Right lobe of liver (tissue), 6 donors: ENCODE measurements around the gene UGDH. TPM values are rescaled to one million over a fixed set of nuclear protein-coding genes. Genes with fewer than 3 reads are reported as not detected.

Source experiments
- ATAC-seq, 4 donors: fragments of 200-7000 bp; cut with Tn5 transposase; one replicate each; pipeline ENCODE4 v1.9.1; 2020; ENCODE audit warnings: mild to moderate bottlenecking in 4 of 4, moderate library complexity in 4 of 4
- DNase-seq, 3 donors: peaks; one replicate each; pipeline ENCODE4 v3.0.0-alpha.2; 2020
- H3K27ac ChIP-seq, 3 donors: fragments of 200-600 bp; one replicate each; pipeline ENCODE4 v1.8.0; 2022
- H3K27me3 ChIP-seq, 2 donors: fragments of 200-600 bp; one replicate each; pipeline ENCODE4 v1.8.0; 2022
- H3K36me3 ChIP-seq, 4 donors: fragments of 200-600 bp; sonication (generic) in 1 of 4; one replicate each; pipeline versions ENCODE4 v1.5.1 to v1.8.0; 2017 to 2022; ENCODE audit warnings: control low read depth in 1 of 4
- H3K4me1 ChIP-seq, 4 donors: fragments of 200-600 bp; sonication (generic) in 1 of 4; one replicate each; pipeline versions ENCODE4 v1.5.1 to v1.8.0; 2017 to 2022; ENCODE audit warnings: control low read depth in 1 of 4
- H3K4me3 ChIP-seq, 3 donors: fragments of 200-600 bp; one replicate each; pipeline ENCODE4 v1.8.0; 2022
- H3K9me3 ChIP-seq, 4 donors: fragments of 200-600 bp; sonication (generic) in 1 of 4; one replicate each; pipeline versions ENCODE4 v1.5.1 to v1.8.0; 2017 to 2022; ENCODE audit warnings: control low read depth in 1 of 4
- CTCF ChIP-seq, 4 donors: fragments of 200-600 bp in 3 of 4; fragments of 450-650 bp in 1 of 4; IDR thresholded peaks; one replicate each; pipeline versions ENCODE4 v1.5.1 to v1.8.0; 2016 to 2022; ENCODE audit warnings: antibody characterized with exemption in 4 of 4, mild to moderate bottlenecking in 2 of 4
- POLR2A ChIP-seq: fragments of 450-650 bp; IDR thresholded peaks from one replicate; pipeline ENCODE4 v1.6.1; 2017; ENCODE audit warnings: antibody characterized with exemption, mild to moderate bottlenecking
- WGBS: methylation state at CpG from one replicate; pipeline ENCODE4 v1.1.6; 2018; ENCODE audit warnings: low coverage, low lambda C conversion rate; ENCODE audit not compliant: insufficient coverage; ENCODE audit errors: missing lambda C conversion rate; 5-methylcytosine and 5-hydroxymethylcytosine counted together
- intact Hi-C, 2 donors: fragments of 100-400 bp; cut with DNase I; formaldehyde crosslinking; loops; one replicate each; pipeline versions ENCODE4 v1.11.2 to v1.14.1; 2022
- total RNA-seq, 6 experiments: library from RNA; depleted of rRNA in 2 of 6; stranded (reverse); fragments of >200 nt in 2 of 6; fragmentation: NEBNext Ultra II Directional in 3 of 6; extraction: Animal tissue kit (Norgen Biotek cat#: 25700) in 3 of 6; gene quantifications; one replicate each; pipeline versions ENCODE4 v1.1.0 to v1.2.4, GENCODE V29; 2016 to 2023
- donor health status: DM: no; HTN: yes; CAD: no.
- donor health status: DM: no; HTN: no; CAD: no.
- donor health status: DM: no; HTN: no; CAD: no.
- donor health status: DM: no; HTN: yes; CAD: no.
- donor health status: DM: no; HTN: yes; CAD: no.

The UGDH gene
- total RNA-seq, 6 experiments from 2014 or later, result 134 to 647 (median 244) TPM

- H3K27me3 ChIP-seq, result no peaks in the 10 kb centered on the region
- peak overlapping the region; percentile 11 to 71 (median 49) for H3K27ac ChIP-seq
- intact Hi-C loops, result no loop called here
- TF ChIP-seq CTCF (IDR thresholded peaks at IDR 0.05) (no peak), POLR2A (no peak)
- no peak overlapping the region for H3K4me3 ChIP-seq
- WGBS, result 92% methylated on average over 5 of the region's 6 CpGs
- H3K4me1 ChIP-seq, result peaks cover 0 to 20% (median 9%) of the 10 kb centered on the region in 4 donors
- peak in 1 of 4 donors; percentile 6 for ATAC-seq
- peaks cover 0 to 88% (median 27%) of the 10 kb centered on the region in 4 donors for H3K36me3 ChIP-seq
- no peaks in the 10 kb centered on the region for H3K9me3 ChIP-seq
- no peak for DNase-seq
These were observed 75.7 kb downstream of the UGDH start for GRCh38 chr4:39451423-39452023.

GRCh38 chr4:39450618-39451017 lies 76.6 kb downstream of the UGDH start:
- WGBS, result 16% methylated on average over 2 of the region's 2 CpGs
- DNase-seq (no peak), ATAC-seq (peak; percentile 49 to 68 (median 62))
- Histone ChIP-seq H3K36me3 (peaks cover 0 to 83% (median 25%) of the 10 kb centered on the region in 4 donors), H3K9me3 (no peaks in the 10 kb centered on the region), H3K4me1 (peaks cover 0 to 17% (median 8%) of the 10 kb centered on the region in 4 donors), H3K4me3 (peak overlapping the region in 1 of 3 donors; percentile 34), H3K27ac (peak overlapping the region; percentile 11 to 71 (median 49)), H3K27me3 (no peaks in the 10 kb centered on the region)
- TF ChIP-seq CTCF (IDR thresholded peaks at IDR 0.05) (no peak), POLR2A (no peak)
- intact Hi-C loops, result no loop called here

Other genes with a start within 250 kb of the UGDH start
- 10 to 100 TPM; 17.5 to 29.7 (median 24.6) TPM for gene RFC1, start 161.1 kb downstream of the UGDH start, total RNA-seq
- gene KLB, start 120.5 kb downstream of the UGDH start, total RNA-seq, result 10 to 100 TPM; 12.3 to 54.5 (median 17.5) TPM
- 1,000 to 10,000 TPM in 2 of 6 experiments, 100 to 1,000 TPM in 4; 353 to 1,546 (median 454) TPM for gene RPL9, start 68.5 kb downstream of the UGDH start, total RNA-seq
- 10 to 100 TPM in 4 of 6 experiments, 1 to 10 TPM in 2; 7.0 to 20.4 (median 13.1) TPM for gene LIAS, start 68.4 kb downstream of the UGDH start, total RNA-seq
- 100 to 1,000 TPM in 3 of 6 experiments, 10 to 100 TPM in 3; 54.0 to 224 (median 124) TPM for gene SMIM14, start 111.4 kb upstream of the UGDH start, total RNA-seq
- 10 to 100 TPM; 20.5 to 54.8 (median 44.0) TPM for gene UBE2K, start 170.7 kb upstream of the UGDH start, total RNA-seq